ENCODE data around the gene TMEM165. TPM values are rescaled to one million over a fixed set of nuclear protein-coding genes. Genes with fewer than 3 reads are reported as not detected.

Gene TMEM165
- total RNA-seq, 1 donor from 2014 or later, result 131 TPM

GRCh38 chr4:55365345-55365728 is 30.4 kb upstream of the TMEM165 start:
- ATAC-seq, result no peak
- no peak for DNase-seq (ENCODE audit: low spot score)
- intact Hi-C loops (cut with DNase I), result no loop called here

- DNase-seq (ENCODE audit: low spot score) (no peak), ATAC-seq (no peak)
- intact Hi-C loops (cut with DNase I), result no loop called here
Observed at GRCh38 chr4:55366621-55367020, 29.1 kb upstream of the TMEM165 start.

- intact Hi-C loops (cut with DNase I), result no loop called here
- no peak for ATAC-seq
- no peak for DNase-seq (ENCODE audit: low spot score)
Observed at GRCh38 chr4:55367084-55367722, 28.6 kb upstream of the TMEM165 start.

GRCh38 chr4:55369968-55370367 is 25.8 kb upstream of the TMEM165 start:
- ATAC-seq (no peak), DNase-seq (ENCODE audit: low spot score) (no peak)
- intact Hi-C loops (cut with DNase I), result no loop called here

GRCh38 chr4:55372259-55372658 is 23.5 kb upstream of the TMEM165 start:
- intact Hi-C loops (cut with DNase I), result no loop called here
- ATAC-seq, result no peak
- no peak for DNase-seq (ENCODE audit: low spot score)

GRCh38 chr4:55373461-55373860 is 22.3 kb upstream of the TMEM165 start:
- ATAC-seq (no peak), DNase-seq (ENCODE audit: low spot score) (no peak)
- intact Hi-C loops (cut with DNase I), result no loop called here

- intact Hi-C loops (cut with DNase I), result no loop called here
- ATAC-seq (no peak), DNase-seq (ENCODE audit: low spot score) (no peak)
Observed at GRCh38 chr4:55376698-55377097, 19.1 kb upstream of the TMEM165 start.

GRCh38 chr4:55378617-55379467 is 16.9 kb upstream of the TMEM165 start:
- ATAC-seq (no peak), DNase-seq (ENCODE audit: low spot score) (no peak)
- intact Hi-C loops (cut with DNase I), result no loop called here

- no peak for ATAC-seq
- no peak for DNase-seq (ENCODE audit: low spot score)
- intact Hi-C loops (cut with DNase I), result no loop called here
Observed at GRCh38 chr4:55380576-55380975, 15.2 kb upstream of the TMEM165 start.

GRCh38 chr4:55381502-55381901 is 14.3 kb upstream of the TMEM165 start:
- no peak for ATAC-seq
- intact Hi-C loops (cut with DNase I), result no loop called here
- no peak for DNase-seq (ENCODE audit: low spot score)

- DNase-seq (ENCODE audit: low spot score) (no peak), ATAC-seq (no peak)
- intact Hi-C loops (cut with DNase I), result no loop called here
Observed at GRCh38 chr4:55382488-55383003, 13.2 kb upstream of the TMEM165 start.

- no peak for DNase-seq (ENCODE audit: low spot score)
- intact Hi-C loops (cut with DNase I), result no loop called here
- no peak for ATAC-seq
Observed at GRCh38 chr4:55385201-55385649, 10.5 kb upstream of the TMEM165 start.

- intact Hi-C loops (cut with DNase I), result no loop called here
- ATAC-seq (no peak), DNase-seq (ENCODE audit: low spot score) (no peak)
Observed at GRCh38 chr4:55386073-55386472, 9.7 kb upstream of the TMEM165 start.

- no peak for DNase-seq (ENCODE audit: low spot score)
- ATAC-seq, result no peak
- intact Hi-C loops (cut with DNase I), result no loop called here
Observed at GRCh38 chr4:55386840-55387239, 8.9 kb upstream of the TMEM165 start.

GRCh38 chr4:55393461-55394320 is 2.1 kb upstream of the TMEM165 start:
- no peak for ATAC-seq
- intact Hi-C loops (cut with DNase I), result no loop called here
- DNase-seq (ENCODE audit: low spot score), result no peak

- no peak for ATAC-seq
- intact Hi-C loops (cut with DNase I), result no loop called here
- no peak for DNase-seq (ENCODE audit: low spot score)
Observed at GRCh38 chr4:55395218-55395528, 584 bp upstream of the TMEM165 start.

GRCh38 chr4:55396308-55397125 is 760 bp downstream of the TMEM165 start:
- peak; percentile 74 for DNase-seq (ENCODE audit: low spot score)
- ATAC-seq, result peak; percentile 57
- intact Hi-C loops (cut with DNase I), result no loop called here

GRCh38 chr4:55397126-55397436 is 1.3 kb downstream of the TMEM165 start:
- ATAC-seq (no peak), DNase-seq (ENCODE audit: low spot score) (no peak)
- intact Hi-C loops (cut with DNase I), result no loop called here
